GM12878 (cell line): Measurements from ENCODE around the gene STRA8. TPM values are rescaled to one million over a fixed set of nuclear protein-coding genes. Genes with fewer than 3 reads are reported as not detected.

Experiments used
- KAT2A ChIP-seq: conservative IDR thresholded peaks from 2 replicates; pipeline ENCODE4 v1.6.1; 2011; ENCODE audit warnings: low read depth, low read length; ENCODE audit not compliant: control insufficient read depth
- PAX8 ChIP-seq: fragments of 450-650 bp; IDR thresholded peaks from 2 replicates; pipeline ENCODE4 v1.6.1; 2017; ENCODE audit warnings: mild to moderate bottlenecking, moderate library complexity
- POLR2AphosphoS2 ChIP-seq: IDR thresholded peaks from 2 replicates; pipeline ENCODE4 v1.6.1; 2011; ENCODE audit warnings: low read depth, mild to moderate bottlenecking, low read length, improper control_type of control experiment, moderate library complexity
- RB1 ChIP-seq: fragments of 450-650 bp; formaldehyde crosslinking; IDR thresholded peaks from 2 replicates; pipeline ENCODE4 v1.6.1; 2017; ENCODE audit warnings: mild to moderate bottlenecking, borderline replicate concordance
- RELA ChIP-seq: fragments of 450-650 bp; IDR thresholded peaks from 2 replicates; pipeline ENCODE4 v1.8.0; 2014; ENCODE audit warnings: borderline replicate concordance; ENCODE audit not compliant: partially characterized antibody
- SRF ChIP-seq, 2 experiments: IDR thresholded peaks; 2 replicates each; pipeline ENCODE4 v1.6.1; 2011; ENCODE audit warnings: low read depth in 2 of 2, low read length in 2 of 2, mild to moderate bottlenecking in 1 of 2, moderate library complexity in 1 of 2
- TBL1XR1 ChIP-seq: IDR thresholded peaks from 2 replicates; pipeline ENCODE4 v1.6.1; 2012; ENCODE audit warnings: low read depth, low read length, improper control_type of control experiment
- ZNF24 ChIP-seq: fragments of 450-650 bp; IDR thresholded peaks from 2 replicates; pipeline ENCODE4 v1.6.1; 2017; ENCODE audit warnings: antibody characterized with exemption, mild to moderate bottlenecking
- polyA plus RNA-seq, 11 experiments: library from polyadenylated mRNA; depleted of rRNA in 4 of 11; unstranded in 6 of 11; stranded (reverse) in 5 of 11; fragments of >200 nt; fragmentation: Nextera tagmentation in 4 of 11; fragmentation: Illumina TruSeq in 1 of 11; extraction: Ambion mirVana in 4 of 11; extraction: Trizol in 1 of 11; gene quantifications; 1 replicate in 1 of 11; 2 replicates in 10 of 11; pipeline versions ENCODE4 v1.2.1 to v1.2.3, GENCODE V29; 2011 to 2016; ENCODE audit warnings: inconsistent platforms in 2 of 11, missing spikeins in 2 of 11, low read depth in 1 of 11
- total RNA-seq, 4 experiments: library from RNA; depleted of rRNA in 3 of 4; stranded (reverse); fragments of >200 nt in 3 of 4; fragmentation: Illumina TruSeq in 1 of 4; extraction: Trizol in 1 of 4; gene quantifications; 2 replicates each; pipeline versions ENCODE4 v1.2.1 to v1.2.3, GENCODE V29; 2013 to 2021
- TF ChIP-seq, protein P1 (sequence below): fragments of 450-650 bp; formaldehyde crosslinking; IDR thresholded peaks from 2 replicates; pipeline ENCODE4 v1.4.0; 2020; ENCODE audit warnings: mild to moderate bottlenecking, moderate library complexity
- TF ChIP-seq, protein P2 (sequence below): fragments of 450-650 bp; IDR thresholded peaks from 2 replicates; pipeline ENCODE4 v1.6.1; 2018; ENCODE audit warnings: mild to moderate bottlenecking, low read depth, moderate library complexity; ENCODE audit not compliant: partially characterized antibody
- TF ChIP-seq, protein P3 (sequence below): fragments of 450-650 bp; IDR thresholded peaks from 2 replicates; pipeline ENCODE4 v1.6.1; 2017; ENCODE audit warnings: mild to moderate bottlenecking, moderate library complexity
- TF ChIP-seq, protein P4 (sequence below): fragments of 450-650 bp; IDR thresholded peaks from 2 replicates; pipeline ENCODE4 v1.6.1; 2014; ENCODE audit warnings: mild to moderate bottlenecking
- TF ChIP-seq, protein P5 (sequence below): IDR thresholded peaks from 2 replicates; pipeline ENCODE4 v1.6.1; 2012; ENCODE audit warnings: low read depth, low read length, improper control_type of control experiment

STRA8 gene
- total and polyA plus RNA-seq, 10 of the 15 experiments (the other 5 are each of a cell fraction or from before 2014, with no cell fraction given), result 0.15 TPM; not detected in 9

DNA sequence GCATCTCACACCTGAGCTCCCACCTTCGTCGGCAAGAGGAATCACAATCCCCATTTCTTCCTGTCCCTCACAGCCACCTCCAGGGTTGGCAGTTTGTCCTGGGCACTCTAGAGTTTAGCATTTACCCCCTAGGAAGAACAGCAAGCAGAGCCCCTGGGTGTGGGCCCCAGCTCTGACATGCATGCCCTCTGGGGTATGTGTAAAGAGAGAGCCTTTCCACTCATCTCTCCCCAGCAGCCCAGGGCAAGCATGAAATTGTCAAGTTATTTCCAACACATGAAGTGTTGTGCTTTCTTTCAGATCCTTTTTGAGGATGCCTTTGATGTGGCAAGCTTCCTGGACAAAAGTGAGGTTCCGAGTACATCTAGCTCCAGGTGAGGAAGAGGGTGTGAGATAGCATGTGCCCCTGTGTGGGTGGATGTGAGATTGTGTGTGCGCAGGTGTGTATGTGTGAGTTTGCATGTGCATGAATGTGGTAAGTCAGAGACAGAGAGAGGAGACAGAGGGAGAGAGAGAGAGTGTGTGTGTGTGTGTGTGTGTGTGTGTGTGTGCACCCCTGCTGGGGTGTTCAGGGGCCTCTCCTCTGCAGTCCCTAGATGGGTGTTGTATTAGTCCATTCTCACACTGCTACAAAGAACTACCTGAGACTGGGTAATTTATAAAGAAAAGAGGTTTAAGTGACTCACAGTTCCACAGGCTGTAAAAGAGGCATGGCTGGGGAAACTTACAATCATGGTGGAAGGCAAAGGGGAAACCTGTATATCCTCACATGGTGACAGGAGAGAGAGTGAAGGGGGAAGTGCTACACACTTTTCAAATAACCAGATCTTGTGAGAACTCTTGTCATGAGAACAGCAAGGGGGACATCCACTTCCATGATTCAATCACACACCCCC lies 18.1 kb downstream of the STRA8 start (continued):
- TF ChIP-seq, protein P1, sequence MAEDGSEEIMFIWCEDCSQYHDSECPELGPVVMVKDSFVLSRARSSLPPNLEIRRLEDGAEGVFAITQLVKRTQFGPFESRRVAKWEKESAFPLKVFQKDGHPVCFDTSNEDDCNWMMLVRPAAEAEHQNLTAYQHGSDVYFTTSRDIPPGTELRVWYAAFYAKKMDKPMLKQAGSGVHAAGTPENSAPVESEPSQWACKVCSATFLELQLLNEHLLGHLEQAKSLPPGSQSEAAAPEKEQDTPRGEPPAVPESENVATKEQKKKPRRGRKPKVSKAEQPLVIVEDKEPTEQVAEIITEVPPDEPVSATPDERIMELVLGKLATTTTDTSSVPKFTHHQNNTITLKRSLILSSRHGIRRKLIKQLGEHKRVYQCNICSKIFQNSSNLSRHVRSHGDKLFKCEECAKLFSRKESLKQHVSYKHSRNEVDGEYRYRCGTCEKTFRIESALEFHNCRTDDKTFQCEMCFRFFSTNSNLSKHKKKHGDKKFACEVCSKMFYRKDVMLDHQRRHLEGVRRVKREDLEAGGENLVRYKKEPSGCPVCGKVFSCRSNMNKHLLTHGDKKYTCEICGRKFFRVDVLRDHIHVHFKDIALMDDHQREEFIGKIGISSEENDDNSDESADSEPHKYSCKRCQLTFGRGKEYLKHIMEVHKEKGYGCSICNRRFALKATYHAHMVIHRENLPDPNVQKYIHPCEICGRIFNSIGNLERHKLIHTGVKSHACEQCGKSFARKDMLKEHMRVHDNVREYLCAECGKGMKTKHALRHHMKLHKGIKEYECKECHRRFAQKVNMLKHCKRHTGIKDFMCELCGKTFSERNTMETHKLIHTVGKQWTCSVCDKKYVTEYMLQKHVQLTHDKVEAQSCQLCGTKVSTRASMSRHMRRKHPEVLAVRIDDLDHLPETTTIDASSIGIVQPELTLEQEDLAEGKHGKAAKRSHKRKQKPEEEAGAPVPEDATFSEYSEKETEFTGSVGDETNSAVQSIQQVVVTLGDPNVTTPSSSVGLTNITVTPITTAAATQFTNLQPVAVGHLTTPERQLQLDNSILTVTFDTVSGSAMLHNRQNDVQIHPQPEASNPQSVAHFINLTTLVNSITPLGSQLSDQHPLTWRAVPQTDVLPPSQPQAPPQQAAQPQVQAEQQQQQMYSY, result no peak
- TF ChIP-seq TBL1XR1 (no peak), RB1 (no peak), SRF (IDR thresholded peaks at IDR 0.05; ENCODE audit: low read depth in 2 of 2, low read length in 2 of 2) (no peak), POLR2AphosphoS2 (no peak), ZNF24 (no peak), PAX8 (peak; percentile 36; the same call in 1 of the 2 replicates), KAT2A (no peak), RELA (no peak)
- TF ChIP-seq, protein P2, sequence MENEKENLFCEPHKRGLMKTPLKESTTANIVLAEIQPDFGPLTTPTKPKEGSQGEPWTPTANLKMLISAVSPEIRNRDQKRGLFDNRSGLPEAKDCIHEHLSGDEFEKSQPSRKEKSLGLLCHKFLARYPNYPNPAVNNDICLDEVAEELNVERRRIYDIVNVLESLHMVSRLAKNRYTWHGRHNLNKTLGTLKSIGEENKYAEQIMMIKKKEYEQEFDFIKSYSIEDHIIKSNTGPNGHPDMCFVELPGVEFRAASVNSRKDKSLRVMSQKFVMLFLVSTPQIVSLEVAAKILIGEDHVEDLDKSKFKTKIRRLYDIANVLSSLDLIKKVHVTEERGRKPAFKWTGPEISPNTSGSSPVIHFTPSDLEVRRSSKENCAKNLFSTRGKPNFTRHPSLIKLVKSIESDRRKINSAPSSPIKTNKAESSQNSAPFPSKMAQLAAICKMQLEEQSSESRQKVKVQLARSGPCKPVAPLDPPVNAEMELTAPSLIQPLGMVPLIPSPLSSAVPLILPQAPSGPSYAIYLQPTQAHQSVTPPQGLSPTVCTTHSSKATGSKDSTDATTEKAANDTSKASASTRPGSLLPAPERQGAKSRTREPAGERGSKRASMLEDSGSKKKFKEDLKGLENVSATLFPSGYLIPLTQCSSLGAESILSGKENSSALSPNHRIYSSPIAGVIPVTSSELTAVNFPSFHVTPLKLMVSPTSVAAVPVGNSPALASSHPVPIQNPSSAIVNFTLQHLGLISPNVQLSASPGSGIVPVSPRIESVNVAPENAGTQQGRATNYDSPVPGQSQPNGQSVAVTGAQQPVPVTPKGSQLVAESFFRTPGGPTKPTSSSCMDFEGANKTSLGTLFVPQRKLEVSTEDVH, result no peak
- TF ChIP-seq, protein P3, sequence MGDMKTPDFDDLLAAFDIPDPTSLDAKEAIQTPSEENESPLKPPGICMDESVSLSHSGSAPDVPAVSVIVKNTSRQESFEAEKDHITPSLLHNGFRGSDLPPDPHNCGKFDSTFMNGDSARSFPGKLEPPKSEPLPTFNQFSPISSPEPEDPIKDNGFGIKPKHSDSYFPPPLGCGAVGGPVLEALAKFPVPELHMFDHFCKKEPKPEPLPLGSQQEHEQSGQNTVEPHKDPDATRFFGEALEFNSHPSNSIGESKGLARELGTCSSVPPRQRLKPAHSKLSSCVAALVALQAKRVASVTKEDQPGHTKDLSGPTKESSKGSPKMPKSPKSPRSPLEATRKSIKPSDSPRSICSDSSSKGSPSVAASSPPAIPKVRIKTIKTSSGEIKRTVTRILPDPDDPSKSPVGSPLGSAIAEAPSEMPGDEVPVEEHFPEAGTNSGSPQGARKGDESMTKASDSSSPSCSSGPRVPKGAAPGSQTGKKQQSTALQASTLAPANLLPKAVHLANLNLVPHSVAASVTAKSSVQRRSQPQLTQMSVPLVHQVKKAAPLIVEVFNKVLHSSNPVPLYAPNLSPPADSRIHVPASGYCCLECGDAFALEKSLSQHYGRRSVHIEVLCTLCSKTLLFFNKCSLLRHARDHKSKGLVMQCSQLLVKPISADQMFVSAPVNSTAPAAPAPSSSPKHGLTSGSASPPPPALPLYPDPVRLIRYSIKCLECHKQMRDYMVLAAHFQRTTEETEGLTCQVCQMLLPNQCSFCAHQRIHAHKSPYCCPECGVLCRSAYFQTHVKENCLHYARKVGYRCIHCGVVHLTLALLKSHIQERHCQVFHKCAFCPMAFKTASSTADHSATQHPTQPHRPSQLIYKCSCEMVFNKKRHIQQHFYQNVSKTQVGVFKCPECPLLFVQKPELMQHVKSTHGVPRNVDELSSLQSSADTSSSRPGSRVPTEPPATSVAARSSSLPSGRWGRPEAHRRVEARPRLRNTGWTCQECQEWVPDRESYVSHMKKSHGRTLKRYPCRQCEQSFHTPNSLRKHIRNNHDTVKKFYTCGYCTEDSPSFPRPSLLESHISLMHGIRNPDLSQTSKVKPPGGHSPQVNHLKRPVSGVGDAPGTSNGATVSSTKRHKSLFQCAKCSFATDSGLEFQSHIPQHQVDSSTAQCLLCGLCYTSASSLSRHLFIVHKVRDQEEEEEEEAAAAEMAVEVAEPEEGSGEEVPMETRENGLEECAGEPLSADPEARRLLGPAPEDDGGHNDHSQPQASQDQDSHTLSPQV, result no peak
- TF ChIP-seq, protein P4, sequence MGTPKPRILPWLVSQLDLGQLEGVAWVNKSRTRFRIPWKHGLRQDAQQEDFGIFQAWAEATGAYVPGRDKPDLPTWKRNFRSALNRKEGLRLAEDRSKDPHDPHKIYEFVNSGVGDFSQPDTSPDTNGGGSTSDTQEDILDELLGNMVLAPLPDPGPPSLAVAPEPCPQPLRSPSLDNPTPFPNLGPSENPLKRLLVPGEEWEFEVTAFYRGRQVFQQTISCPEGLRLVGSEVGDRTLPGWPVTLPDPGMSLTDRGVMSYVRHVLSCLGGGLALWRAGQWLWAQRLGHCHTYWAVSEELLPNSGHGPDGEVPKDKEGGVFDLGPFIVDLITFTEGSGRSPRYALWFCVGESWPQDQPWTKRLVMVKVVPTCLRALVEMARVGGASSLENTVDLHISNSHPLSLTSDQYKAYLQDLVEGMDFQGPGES, result no peak
- TF ChIP-seq, protein P5, sequence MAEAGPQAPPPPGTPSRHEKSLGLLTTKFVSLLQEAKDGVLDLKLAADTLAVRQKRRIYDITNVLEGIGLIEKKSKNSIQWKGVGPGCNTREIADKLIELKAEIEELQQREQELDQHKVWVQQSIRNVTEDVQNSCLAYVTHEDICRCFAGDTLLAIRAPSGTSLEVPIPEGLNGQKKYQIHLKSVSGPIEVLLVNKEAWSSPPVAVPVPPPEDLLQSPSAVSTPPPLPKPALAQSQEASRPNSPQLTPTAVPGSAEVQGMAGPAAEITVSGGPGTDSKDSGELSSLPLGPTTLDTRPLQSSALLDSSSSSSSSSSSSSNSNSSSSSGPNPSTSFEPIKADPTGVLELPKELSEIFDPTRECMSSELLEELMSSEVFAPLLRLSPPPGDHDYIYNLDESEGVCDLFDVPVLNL, result no peak
